Esophagus squamous epithelium (tissue), 4 donors: Measurements from ENCODE around the gene ZBED4.

Source experiments
- CTCF ChIP-seq, 6 experiments: fragments of 450-650 bp in 4 of 6; fragments of 200-600 bp in 2 of 6; sonication (generic) in 2 of 6; IDR thresholded peaks; one replicate each; pipeline ENCODE4 v1.5.1; 2016 to 2019; ENCODE audit warnings: antibody characterized with exemption in 6 of 6, mild to moderate bottlenecking in 4 of 6, moderate library complexity in 4 of 6
- POLR2A ChIP-seq, 4 donors: fragments of 450-650 bp; IDR thresholded peaks; one replicate each; pipeline ENCODE4 v1.6.1; 2017; ENCODE audit warnings: antibody characterized with exemption in 4 of 4, mild to moderate bottlenecking in 4 of 4, moderate library complexity in 3 of 4

DNA sequence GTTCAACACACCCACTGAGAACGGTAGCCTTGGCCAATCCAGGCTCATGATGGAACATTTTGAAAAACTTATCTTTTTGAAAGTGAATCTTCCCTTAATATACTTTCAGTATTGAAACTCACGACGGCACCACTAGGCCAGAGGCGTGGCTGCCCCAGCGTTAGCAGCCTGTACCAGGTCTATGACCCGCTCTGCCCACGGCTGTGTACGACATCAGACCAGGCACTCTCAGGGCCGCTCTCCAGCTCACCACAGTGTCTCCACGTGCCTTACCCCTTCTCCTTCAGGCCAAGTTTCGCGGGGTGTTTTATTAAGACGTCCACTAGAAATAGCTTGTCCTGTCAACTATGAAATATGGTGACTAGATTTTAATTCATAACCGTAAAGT, 33.4 kb downstream of the ZBED4 start:
- TF ChIP-seq CTCF (IDR thresholded peaks at IDR 0.05), result no peak
- TF ChIP-seq POLR2A (IDR thresholded peaks at IDR 0.05), result no peak
